MCF 10A (cell line): Measurements from ENCODE around the gene RSAD2. TPM values are rescaled to one million over a fixed set of nuclear protein-coding genes. Genes with fewer than 3 reads are reported as not detected.

Source experiments
- BruUV-seq: library from RNA; stranded (reverse); fragments of 400-500 nt; replicated peaks from 2 replicates; lab custom pipeline; 2021; lab: Mats Ljungman, UMichigan
- CTCF ChIA-PET: fragments of 300-600 bp; sonication (Branson Sonifier 250); formaldehyde crosslinking; extraction: SDS; loops from one replicate; lab custom pipeline; 2021; ENCODE audit warnings: antibody characterized with exemption, inconsistent platforms; lab: Yijun Ruan, JAX
- POLR2A ChIA-PET: fragments of 300-600, 350-650 bp; sonication (Branson Sonifier 250); formaldehyde crosslinking; extraction: SDS; loops from one replicate; lab custom pipeline; 2020; ENCODE audit warnings: antibody characterized with exemption, inconsistent platforms; lab: Yijun Ruan, JAX
- DNase-seq: peaks from one replicate; pipeline ENCODE4 v3.0.0-alpha.2; 2018; ENCODE audit not compliant: unreplicated experiment
- H3K27ac Mint-ChIP-seq: one replicate; pipeline ENCODE4 v1.8.0; 2022; ENCODE audit warnings: mild to moderate bottlenecking, low read depth, mixed read lengths; ENCODE audit not compliant: unreplicated experiment
- H3K27me3 Mint-ChIP-seq: one replicate; pipeline ENCODE4 v1.8.0; 2022; ENCODE audit warnings: mixed read lengths; ENCODE audit not compliant: insufficient read depth, unreplicated experiment
- H3K36me3 Mint-ChIP-seq: one replicate; pipeline ENCODE4 v1.8.0; 2022; ENCODE audit warnings: mild to moderate bottlenecking, moderate library complexity, mixed read lengths; ENCODE audit not compliant: insufficient read depth, unreplicated experiment
- H3K4me1 Mint-ChIP-seq: one replicate; pipeline ENCODE4 v1.8.0; 2022; ENCODE audit warnings: mixed read lengths; ENCODE audit not compliant: insufficient read depth, unreplicated experiment
- H3K4me3 Mint-ChIP-seq: one replicate; pipeline ENCODE4 v1.8.0; 2022; ENCODE audit warnings: mild to moderate bottlenecking, moderate library complexity, mixed read lengths; ENCODE audit not compliant: unreplicated experiment
- H3K9me3 Mint-ChIP-seq: one replicate; pipeline ENCODE4 v1.8.0; 2022; ENCODE audit warnings: mixed read lengths; ENCODE audit not compliant: unreplicated experiment
- CTCF ChIP-seq: fragments of 200-600 bp; IDR thresholded peaks from one replicate; pipeline ENCODE4 v1.8.0; 2022; ENCODE audit warnings: antibody characterized with exemption, mild to moderate bottlenecking; ENCODE audit not compliant: unreplicated experiment
- intact Hi-C: fragments of 100-400 bp; cut with micrococcal nuclease; formaldehyde crosslinking; loops from 2 replicates; pipeline ENCODE4 v1.14.1; 2022
- total RNA-seq: library from RNA; stranded (reverse); gene quantifications from 2 replicates; pipeline ENCODE4 v1.2.3, GENCODE V29; 2022

Gene RSAD2
- total RNA-seq, 1 experiment from 2014 or later = 0.09 TPM

- Mint-ChIP-seq H3K4me1 (peaks cover 7% of the 10 kb centered on the region), H3K4me3 (no peak overlapping the region)
Observed at GRCh38 chr2:6863792-6864191, 13.8 kb upstream of the RSAD2 start.

GRCh38 chr2:6864231-6864754 is 13.3 kb upstream of the RSAD2 start:
- POLR2A ChIA-PET = no interaction called here
- CTCF ChIA-PET = interaction anchor here (1.4 kb wide), 1 partner anchor 13 kb away, joined by 3 read pairs; the partner anchor contains the start of gene RSAD2
- Mint-ChIP-seq H3K4me3 (peak overlapping the region; percentile 45), H3K9me3 (peaks cover 8% of the 10 kb centered on the region), H3K27ac (no peak overlapping the region), H3K27me3 (no peaks in the 10 kb centered on the region), H3K4me1 (peaks cover 7% of the 10 kb centered on the region), H3K36me3 (no peaks in the 10 kb centered on the region)
- DNase-seq = no peak
- no peak for TF ChIP-seq CTCF
- no TSS peak for BruUV-seq
- intact Hi-C loops = no loop called here

More at GRCh38 chr2:6863792-6864191, 13.8 kb upstream of the RSAD2 start:
- no peaks in the 10 kb centered on the region for H3K36me3 Mint-ChIP-seq
- no peak for DNase-seq
- CTCF ChIA-PET = interaction anchor here (1.0 to 1.4 kb wide), 2 partner anchors 14 to 181 kb away, joined by 3 read pairs; partner anchors contain the start of gene RSAD2
- TF ChIP-seq CTCF = no peak
- intact Hi-C loops = no loop called here
- POLR2A ChIA-PET = no interaction called here
- H3K27me3 Mint-ChIP-seq = no peaks in the 10 kb centered on the region
- H3K9me3 Mint-ChIP-seq = peaks cover 10% of the 10 kb centered on the region
- no peak overlapping the region for H3K27ac Mint-ChIP-seq
- no TSS peak for BruUV-seq

- peaks cover 8% of the 10 kb centered on the region for H3K9me3 Mint-ChIP-seq
- no peaks in the 10 kb centered on the region for H3K27me3 Mint-ChIP-seq
- ChIA-PET POLR2A (no interaction called here), CTCF (interaction anchor here (0.6 to 2.1 kb wide), 8 partner anchors 8 to 1401 kb away, joined by 3 to 9 read pairs (median 4); partner anchors contain the start of gene RSAD2)
- peak overlapping the region; percentile 45 for H3K4me3 Mint-ChIP-seq
- intact Hi-C loops = no loop called here
- no TSS peak for BruUV-seq
- no peaks in the 10 kb centered on the region for H3K36me3 Mint-ChIP-seq
- peaks cover 7% of the 10 kb centered on the region for H3K4me1 Mint-ChIP-seq
- no peak for TF ChIP-seq CTCF
- no peak overlapping the region for H3K27ac Mint-ChIP-seq
- DNase-seq = no peak
Observed at GRCh38 chr2:6864923-6865345, 12.6 kb upstream of the RSAD2 start.

GRCh38 chr2:6865346-6866274 is 12.0 kb upstream of the RSAD2 start, which contains the start of gene CMPK2:
CMPK2 (minus strand) TSS chr2:6865907; CDS start chr2:6865696, 211 bp downstream.
- peaks cover 7% of the 10 kb centered on the region for H3K4me1 Mint-ChIP-seq
- H3K4me3 Mint-ChIP-seq = peak within 1 kb of the TSS; percentile 73
- intact Hi-C loops = no loop called here
- peak; percentile 36 for DNase-seq
- POLR2A ChIA-PET = interaction anchor here (0.7 to 2.0 kb wide), 2 partner anchors 11 to 58 kb away, joined by 3 to 6 read pairs; no protein-coding TSS in a partner anchor
- H3K27ac Mint-ChIP-seq = no peak within 1 kb of the TSS
- no peak for TF ChIP-seq CTCF
- peaks cover 2% of the 10 kb centered on the region for H3K9me3 Mint-ChIP-seq
- no peaks in the 10 kb centered on the region for H3K36me3 Mint-ChIP-seq
- no TSS peak for BruUV-seq
- H3K27me3 Mint-ChIP-seq = no peaks in the 10 kb centered on the region
- CTCF ChIA-PET = interaction anchor here (0.6 to 2.8 kb wide), 16 partner anchors 8 to 1769 kb away, joined by 3 to 26 read pairs (median 4); partner anchors contain the start of gene RSAD2
